Motor neuron (in vitro differentiated cells): ENCODE data around the gene SENP5. TPM values are rescaled to one million over a fixed set of nuclear protein-coding genes. Genes with fewer than 3 reads are reported as not detected.

Experiments
- ATAC-seq, 8 experiments: fragments of 200-7000 bp; cut with Tn5 transposase; replicated peaks in 6 of 8; 2 replicates each; pipeline ENCODE4 v1.8.0; 2021; ENCODE audit warnings: mild to moderate bottlenecking in 8 of 8, moderate library complexity in 8 of 8
- H3K27ac ChIP-seq, 2 donors: fragments of 250-450 bp; sonication (Bioruptor Pico); 2 replicates each; pipeline ENCODE4 v1.9.0; 2021; ENCODE audit warnings: antibody characterized with exemption in 2 of 2, mild to moderate bottlenecking in 2 of 2, moderate library complexity in 1 of 2
- H3K4me1 ChIP-seq, 2 donors: fragments of 250-450 bp; sonication (Bioruptor Pico); replicated peaks in 1 of 2; 2 replicates each; pipeline ENCODE4 v1.6.1; 2021; ENCODE audit warnings: antibody characterized with exemption in 2 of 2, mild to moderate bottlenecking in 2 of 2, moderate library complexity in 1 of 2
- H3K4me3 ChIP-seq, 5 donors: fragments of 250-450 bp; sonication (Bioruptor Pico); 2 replicates each; pipeline ENCODE4 v1.9.0; 2021; ENCODE audit warnings: antibody characterized with exemption in 5 of 5, mild to moderate bottlenecking in 5 of 5, moderate library complexity in 4 of 5
- WGBS, 10 experiments: fragments of 450-650 bp; shearing (Covaris generic); methylation state at CpG; one replicate each; pipeline ENCODE4 v1.0.0; 2022; 5-methylcytosine and 5-hydroxymethylcytosine counted together
- in situ Hi-C, 9 experiments: fragments of 400-800 bp; cut with MboI; loops; one replicate each; pipeline ENCODE4 v1.15.0; 2021; ENCODE audit warnings: low sequenced_read_pairs in 9 of 9, low pct_unique_long_range_greater_than_20kb in 2 of 9; ENCODE audit not compliant: unreplicated experiment in 9 of 9
- total RNA-seq, 8 experiments: library from RNA; unstranded; fragments of 300-600 nt; gene quantifications; 2 replicates each; pipeline versions ENCODE4 v1.2.3 to v1.2.4, GENCODE V29; 2022

The SENP5 gene
- total RNA-seq, 8 experiments from 2014 or later: 26.0 to 37.4 (median 31.6) TPM

DNA sequence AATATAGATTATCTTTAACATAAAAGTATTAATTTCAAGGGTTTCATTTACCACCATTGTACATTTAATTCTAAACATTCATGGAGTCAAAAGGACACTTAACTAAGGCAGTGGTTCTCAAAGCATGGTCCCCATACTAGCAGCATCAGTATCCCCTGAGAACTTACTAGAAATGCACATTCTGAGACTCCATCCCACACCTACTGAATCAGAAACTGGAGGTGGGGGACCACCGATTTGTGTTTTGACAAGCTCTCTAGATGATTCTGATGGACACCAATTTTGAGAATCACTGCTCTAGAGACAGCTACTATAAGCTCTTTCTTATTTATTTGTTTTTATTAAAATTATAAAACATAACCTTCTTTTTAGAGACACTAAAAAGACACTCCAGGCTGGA, 34.0 kb downstream of the SENP5 start:
- no peak for ATAC-seq
- no peak overlapping the region for H3K27ac ChIP-seq
- no peak overlapping the region for H3K4me3 ChIP-seq
- no peaks in the 10 kb centered on the region for H3K4me1 ChIP-seq
- WGBS, 10 experiments: 17 to 100% (median 100%) methylated on average over 1 of the region's 1 CpG; no CpG with 5 or more reads in 3 of the 10 experiments
- in situ Hi-C loops: no loop called here

DNA sequence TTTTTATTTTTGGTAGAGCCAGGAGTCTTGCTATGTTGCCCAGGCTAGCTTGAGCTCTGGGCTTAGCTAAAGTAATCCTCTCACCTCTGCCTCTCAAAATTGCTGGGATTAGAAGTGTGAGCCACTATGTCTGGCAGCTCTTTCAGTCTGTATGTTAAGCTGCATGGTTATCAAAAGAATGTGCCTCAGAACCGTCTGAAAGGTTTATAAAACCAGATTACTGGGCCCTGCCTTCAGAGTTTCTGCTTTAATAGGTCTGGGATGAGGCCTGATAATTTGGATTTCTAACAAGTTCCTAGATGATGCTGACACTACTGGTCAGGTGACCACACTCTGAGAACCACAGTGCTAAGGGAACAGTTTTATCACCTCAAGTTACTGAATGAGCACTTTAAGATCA, 34.6 kb downstream of the SENP5 start:
- ATAC-seq: no peak
- Histone ChIP-seq H3K27ac (no peak overlapping the region), H3K4me3 (no peak overlapping the region), H3K4me1 (no peaks in the 10 kb centered on the region)
- in situ Hi-C loops: no loop called here
- 71 to 100% (median 80%) methylated on average over 1 of the region's 1 CpG; no CpG with 5 or more reads in 5 of the 10 experiments for WGBS, 10 experiments

DNA sequence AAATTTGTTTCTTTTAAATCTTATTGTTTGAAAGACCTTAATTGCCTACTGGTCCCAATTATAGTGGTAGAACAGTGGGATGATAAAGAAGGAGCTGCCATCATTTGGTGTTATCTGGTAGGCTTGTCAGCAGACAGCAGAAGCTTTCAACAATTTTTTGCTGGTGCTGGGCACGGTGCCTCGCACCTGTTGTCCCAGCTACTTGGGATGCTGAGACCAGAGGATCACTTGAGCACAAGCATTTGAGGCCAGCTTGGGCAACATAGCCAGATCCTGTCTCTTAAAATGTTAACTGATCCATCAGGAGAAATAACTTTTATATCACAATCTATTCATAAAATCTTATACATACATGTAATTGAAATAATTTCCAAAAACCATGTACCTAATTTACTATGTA, 36.0 kb downstream of the SENP5 start:
- Histone ChIP-seq H3K27ac (no peak overlapping the region), H3K4me1 (no peaks in the 10 kb centered on the region), H3K4me3 (no peak overlapping the region)
- no peak for ATAC-seq
- in situ Hi-C loops: no loop called here
- 80 to 100% (median 100%) methylated on average over 1 to 2 of the region's 2 CpGs; no CpG with 5 or more reads in 5 of the 10 experiments for WGBS, 10 experiments

DNA sequence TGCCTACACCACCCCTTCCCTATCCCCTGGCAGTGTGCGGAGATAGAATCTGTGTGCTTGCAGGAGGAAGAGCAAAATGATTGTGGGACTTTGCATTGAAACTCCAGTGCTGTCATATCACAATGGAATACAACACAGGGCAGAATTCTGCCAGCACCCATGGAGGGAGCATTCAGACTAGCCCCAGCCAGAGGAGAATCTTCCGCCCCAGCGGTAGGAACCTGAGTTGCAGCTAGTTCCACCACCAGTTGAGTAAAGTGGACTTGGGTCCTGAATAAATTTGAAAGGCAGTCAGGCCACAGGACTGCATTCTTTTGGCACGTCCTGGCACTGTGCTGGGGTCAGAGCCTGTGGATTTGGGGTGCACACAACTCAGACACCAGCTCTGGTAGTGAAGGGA, 47.1 kb downstream of the SENP5 start:
- no peaks in the 10 kb centered on the region for H3K4me1 ChIP-seq
- 95 to 100% (median 100%) methylated on average over 2 to 4 of the region's 4 CpGs; no CpG with 5 or more reads in 5 of the 10 experiments for WGBS, 10 experiments
- no peak overlapping the region for H3K27ac ChIP-seq
- no peak for ATAC-seq
- in situ Hi-C loops: no loop called here
- H3K4me3 ChIP-seq: no peak overlapping the region

DNA sequence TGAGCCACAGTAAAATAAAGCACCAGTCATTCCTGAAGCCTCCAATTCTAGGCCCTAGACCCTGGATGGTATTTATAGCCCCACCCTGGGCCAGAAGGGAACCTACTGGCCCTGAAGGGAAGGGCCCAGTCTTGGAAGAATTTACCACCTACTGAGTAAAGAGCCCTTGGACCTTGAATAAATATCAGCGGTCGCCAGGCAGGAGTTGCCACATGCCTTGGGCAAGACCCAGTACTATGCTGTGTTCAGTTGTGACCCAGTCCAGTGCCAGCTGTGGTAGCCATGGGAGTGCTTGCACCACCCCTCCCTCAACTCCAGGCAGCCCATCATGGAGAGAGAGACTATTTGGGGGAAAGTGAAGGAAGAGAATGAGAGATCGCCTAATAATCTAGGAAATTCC, 47.7 kb downstream of the SENP5 start:
- in situ Hi-C loops: no loop called here
- no peak for ATAC-seq
- H3K27ac ChIP-seq: no peak overlapping the region

DNA sequence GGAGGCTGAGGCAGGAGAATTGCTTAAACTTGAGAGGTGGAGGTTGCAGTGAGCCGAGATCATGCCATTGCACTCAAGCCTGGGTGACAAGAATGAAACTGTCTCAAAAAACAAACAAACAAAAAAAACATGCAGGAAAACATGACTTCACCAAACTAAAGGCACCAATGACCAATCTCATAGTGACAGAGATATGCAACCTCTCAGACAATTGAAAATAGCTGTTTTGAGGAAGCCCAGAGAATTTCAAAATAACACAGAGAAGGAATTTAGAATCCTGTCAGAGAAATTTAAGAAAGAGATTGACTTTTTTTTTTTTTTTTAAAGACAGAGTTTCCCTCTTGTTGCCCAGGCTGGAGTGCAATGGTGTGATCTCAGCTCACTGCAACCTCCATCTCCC, 48.5 kb downstream of the SENP5 start:
- in situ Hi-C loops: no loop called here
- ATAC-seq: no peak
- WGBS, 10 experiments: 71 to 100% (median 100%) methylated on average over 1 of the region's 1 CpG; no CpG with 5 or more reads in 2 of the 10 experiments

More for the DNA sequence above, 47.7 kb downstream of the SENP5 start:
- WGBS, 10 experiments: 60 to 100% (median 100%) methylated on average over 1 to 3 of the region's 3 CpGs; no CpG with 5 or more reads in 5 of the 10 experiments
- H3K4me3 ChIP-seq: no peak overlapping the region
- H3K4me1 ChIP-seq: no peaks in the 10 kb centered on the region

DNA sequence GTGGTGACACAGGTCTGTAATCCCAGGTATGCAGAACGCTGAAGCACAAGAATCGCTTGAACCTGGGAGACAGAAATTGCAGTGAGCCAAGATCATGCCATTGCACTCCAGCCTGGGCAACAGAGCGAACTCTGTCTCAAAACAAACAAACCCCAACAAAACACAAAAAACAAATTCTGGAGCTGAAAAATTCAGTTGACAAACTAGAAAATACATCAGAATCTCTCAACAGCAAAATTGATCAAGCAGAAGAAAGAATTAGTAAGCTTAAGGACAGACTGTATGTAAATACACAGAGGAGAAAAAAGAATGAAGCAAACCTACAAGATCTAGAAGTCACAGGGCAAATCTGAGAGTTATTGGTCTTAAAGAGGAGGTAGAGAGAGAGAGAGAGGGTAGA, 49.3 kb downstream of the SENP5 start:
- Histone ChIP-seq H3K4me1 (no peaks in the 10 kb centered on the region), H3K27ac (no peak overlapping the region), H3K4me3 (no peak overlapping the region)
- 87 to 100% (median 100%) methylated on average over 1 to 3 of the region's 3 CpGs; no CpG with 5 or more reads in 2 of the 10 experiments for WGBS, 10 experiments
- ATAC-seq: no peak
- in situ Hi-C loops: no loop called here

More for the DNA sequence above, 48.5 kb downstream of the SENP5 start:
- Histone ChIP-seq H3K4me3 (no peak overlapping the region), H3K4me1 (no peaks in the 10 kb centered on the region), H3K27ac (no peak overlapping the region)

DNA sequence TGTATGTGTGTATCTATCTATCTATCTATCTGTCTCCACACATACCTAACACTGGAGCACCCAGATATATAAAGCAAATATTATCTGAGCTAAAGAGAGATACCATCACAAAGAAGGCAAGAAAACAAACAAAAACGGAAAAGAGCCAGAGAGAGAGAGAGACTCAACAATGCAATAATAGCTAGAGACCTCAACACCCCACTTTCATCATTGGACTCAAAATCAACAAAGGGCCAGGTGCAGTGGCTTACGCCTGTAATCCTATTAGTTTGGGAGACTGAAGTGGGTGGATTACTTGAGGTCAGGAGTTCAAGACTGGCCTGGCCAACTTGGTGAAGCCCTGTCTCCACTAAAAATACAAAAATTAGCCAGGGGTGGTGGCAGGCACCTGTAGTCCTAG, 51.2 kb downstream of the SENP5 start:
- WGBS, 10 experiments: 80 to 100% (median 94%) methylated on average over 1 to 2 of the region's 2 CpGs; no CpG with 5 or more reads in 1 of the 10 experiments
- no peak overlapping the region for H3K27ac ChIP-seq
- in situ Hi-C loops: no loop called here
- H3K4me1 ChIP-seq: no peaks in the 10 kb centered on the region
- no peak overlapping the region for H3K4me3 ChIP-seq
- ATAC-seq: no peak

DNA sequence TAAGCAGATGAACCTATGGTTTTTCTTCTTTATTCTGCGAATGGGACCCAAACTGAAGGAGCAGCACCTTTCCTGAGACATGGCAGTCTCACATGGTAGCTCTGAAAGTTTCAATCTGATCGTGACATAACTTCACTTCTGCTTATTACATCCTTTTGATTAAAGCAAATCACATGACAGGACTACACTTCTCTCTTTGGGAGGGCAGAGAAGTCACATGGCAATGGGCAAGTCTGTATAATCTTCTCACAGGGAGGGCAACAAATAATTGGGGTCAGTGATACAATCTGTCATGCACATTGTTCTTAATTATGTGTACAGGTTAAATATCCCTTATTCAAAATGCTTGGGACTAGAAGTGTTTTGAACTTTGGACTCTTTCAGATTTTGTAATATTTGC, 53.0 kb downstream of the SENP5 start:
- ATAC-seq: peak in 1 of 8 experiments; percentile 12
- in situ Hi-C loops: no loop called here
- H3K27ac ChIP-seq: no peak overlapping the region
- no peaks in the 10 kb centered on the region for H3K4me1 ChIP-seq
- H3K4me3 ChIP-seq: no peak overlapping the region
- WGBS, 10 experiments: 72 to 100% (median 100%) methylated on average over 1 to 2 of the region's 2 CpGs; no CpG with 5 or more reads in 1 of the 10 experiments

DNA sequence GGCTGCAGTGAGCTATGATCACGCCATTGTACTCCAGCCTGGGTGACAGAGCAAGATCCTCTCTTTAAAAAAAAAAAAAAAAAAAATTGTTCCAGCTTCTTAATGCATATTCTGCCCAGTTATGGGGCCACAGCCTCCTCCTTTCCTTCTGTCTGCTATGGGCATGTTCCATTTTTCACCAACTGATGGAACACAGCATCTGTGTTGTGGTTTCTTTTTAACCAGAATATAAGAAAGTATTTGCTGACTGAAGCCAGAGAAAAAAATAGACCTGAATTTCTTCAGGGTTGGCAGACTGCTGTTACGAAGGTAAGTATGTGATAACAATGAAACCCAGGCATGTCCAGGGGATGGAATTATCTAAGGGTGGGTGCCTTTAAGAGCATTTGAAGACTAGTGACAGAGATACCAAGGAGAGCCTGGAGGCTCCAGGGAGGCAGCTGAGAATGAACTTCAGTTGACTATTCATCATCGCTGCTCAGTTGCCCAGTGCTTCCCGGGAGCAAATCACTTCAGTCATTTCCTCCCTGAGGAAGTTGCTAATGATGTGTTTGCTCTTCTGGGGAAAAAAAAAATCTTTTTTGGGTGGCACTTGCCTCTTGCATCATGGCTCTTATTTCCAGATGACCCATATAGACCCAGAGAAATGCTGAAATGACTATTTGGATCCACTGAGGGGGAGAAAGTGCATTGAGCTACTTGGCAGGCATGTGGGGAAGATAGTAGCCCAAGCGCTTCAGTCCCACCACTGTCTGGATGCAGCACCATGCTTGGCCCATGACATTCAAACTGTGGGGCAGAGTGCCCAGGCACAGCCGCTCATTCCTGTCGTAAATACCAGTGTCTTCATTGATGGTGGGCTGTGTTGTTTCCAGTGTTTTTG, 60.1 kb downstream of the SENP5 start:
- no peak overlapping the region for H3K4me3 ChIP-seq
- no peak for ATAC-seq
- no peaks in the 10 kb centered on the region for H3K4me1 ChIP-seq
- H3K27ac ChIP-seq: no peak overlapping the region
- WGBS, 10 experiments: 33 to 93% (median 83%) methylated on average over 1 to 6 of the region's 7 CpGs; no CpG with 5 or more reads in 1 of the 10 experiments
- in situ Hi-C loops: no loop called here

DNA sequence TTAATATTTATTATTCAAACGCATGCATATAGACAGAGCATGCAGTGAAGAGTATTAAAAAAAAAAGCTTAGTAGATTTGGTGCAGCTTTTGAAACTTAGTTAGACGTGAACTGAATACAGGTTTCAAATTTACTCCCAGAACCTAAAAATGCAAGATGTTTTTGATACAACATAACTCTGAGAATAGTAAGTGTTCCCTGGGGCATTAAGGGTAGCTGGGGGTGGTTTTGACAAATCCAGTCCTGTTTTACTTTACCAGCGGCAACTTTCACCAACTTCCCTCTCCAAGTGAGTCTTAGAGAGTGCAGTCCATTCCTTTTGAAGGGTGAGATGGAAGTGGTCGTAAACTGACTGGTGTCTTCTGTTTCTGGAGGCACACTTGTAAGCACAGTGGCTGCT, 63.4 kb downstream of the SENP5 start:
- Histone ChIP-seq H3K4me3 (no peak overlapping the region), H3K4me1 (no peaks in the 10 kb centered on the region), H3K27ac (no peak overlapping the region)
- in situ Hi-C loops: no loop called here
- no peak for ATAC-seq
- WGBS, 10 experiments: 88 to 100% (median 100%) methylated on average over 1 to 4 of the region's 4 CpGs

DNA sequence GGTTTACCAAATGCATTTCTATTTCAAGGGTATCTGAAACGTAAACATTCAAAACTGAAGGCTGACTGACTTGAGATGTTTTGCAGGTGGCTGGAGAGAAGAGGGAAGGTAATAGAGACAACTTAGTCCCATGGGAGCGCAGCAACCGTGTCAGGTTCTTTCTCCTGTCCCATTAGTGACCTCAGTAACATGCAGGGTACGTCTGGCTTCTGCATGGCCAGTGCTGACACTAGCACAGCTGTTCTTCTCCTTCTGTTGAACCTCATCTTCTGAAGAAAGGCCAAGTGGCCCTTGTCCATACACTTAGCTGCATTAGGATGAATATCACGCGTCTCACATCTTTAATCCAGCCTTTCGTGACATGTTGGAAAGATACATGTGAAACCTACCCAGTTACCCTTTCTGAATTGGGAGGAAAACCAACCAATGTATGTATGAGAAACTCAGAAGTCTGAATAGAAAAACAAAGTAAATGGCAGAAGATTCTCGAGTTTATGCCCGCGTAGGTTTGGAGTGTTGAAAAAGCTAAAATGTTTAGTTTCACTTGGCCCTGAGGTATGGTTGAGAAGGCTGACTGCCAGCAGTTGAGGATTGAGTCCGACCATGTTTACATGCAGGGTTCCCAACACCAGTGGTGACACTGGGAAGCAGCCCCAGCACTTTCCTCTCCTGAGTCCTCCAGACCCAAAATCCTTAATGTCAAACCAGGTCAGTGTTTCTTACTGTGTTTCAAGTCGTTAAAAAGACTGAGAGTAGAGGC, 64.3 kb downstream of the SENP5 start:
- in situ Hi-C loops: no loop called here
- no peak overlapping the region for H3K4me3 ChIP-seq
- H3K27ac ChIP-seq: no peak overlapping the region
- no peak for ATAC-seq
- H3K4me1 ChIP-seq: no peaks in the 10 kb centered on the region
- WGBS, 10 experiments: 80 to 100% (median 91%) methylated on average over 1 to 9 of the region's 12 CpGs

DNA sequence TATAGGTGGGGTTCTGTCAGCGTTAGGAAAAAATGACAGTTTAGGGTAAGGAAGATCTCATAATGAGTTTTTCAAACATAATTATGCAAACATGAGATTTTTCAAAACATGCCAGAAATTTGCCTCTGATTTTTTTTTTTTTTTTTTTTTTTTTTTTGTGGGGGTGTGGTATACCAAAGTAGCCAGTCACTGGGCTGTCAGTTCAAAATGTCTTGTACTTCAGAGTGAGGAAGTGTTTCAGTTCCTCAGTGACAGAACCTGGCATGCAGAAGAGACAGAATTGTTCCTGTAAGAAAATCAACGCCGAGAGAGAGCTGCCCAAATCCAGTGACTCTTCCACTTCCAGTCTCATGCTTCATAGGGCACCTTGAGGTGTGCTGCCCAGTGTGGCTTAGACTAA, 64.9 kb downstream of the SENP5 start:
- no peaks in the 10 kb centered on the region for H3K4me1 ChIP-seq
- 60 to 100% (median 90%) methylated on average over 1 to 3 of the region's 3 CpGs; no CpG with 5 or more reads in 2 of the 10 experiments for WGBS, 10 experiments
- in situ Hi-C loops: no loop called here
- H3K27ac ChIP-seq: no peak overlapping the region
- H3K4me3 ChIP-seq: no peak overlapping the region
- no peak for ATAC-seq
